GM19025 (cell line): Measurements from ENCODE around the gene RFX7.
"Not testable (repeated sequence)": the region's sequence is repeated elsewhere in the genome, so short reads cannot be mapped to it uniquely, and the experiment has no call there.

Source experiments
- ATAC-seq: cut with Tn5 transposase; IDR thresholded peaks from one replicate; pipeline ENCODE4 v1.9.1; 2021; ENCODE audit warnings: mild to moderate bottlenecking, low read depth, moderate library complexity; ENCODE audit not compliant: unreplicated experiment

The RFX7 gene

GRCh38 chr15:56208185-56208584, 35.5 kb downstream of the RFX7 start:
- ATAC-seq: no peak

GRCh38 chr15:56207711-56208110, 36.0 kb downstream of the RFX7 start:
- no peak for ATAC-seq

GRCh38 chr15:56207092-56207491, 36.6 kb downstream of the RFX7 start:
- ATAC-seq: peak; percentile 80

- ATAC-seq: no peak
Observed at GRCh38 chr15:56205061-56205876, 38.4 kb downstream of the RFX7 start.

GRCh38 chr15:56203312-56203922, 40.3 kb downstream of the RFX7 start:
- not testable (repeated sequence) for ATAC-seq

GRCh38 chr15:56202701-56203100, 41.0 kb downstream of the RFX7 start:
- no peak for ATAC-seq

- ATAC-seq: no peak
Observed at GRCh38 chr15:56199038-56199437, 44.6 kb downstream of the RFX7 start.

GRCh38 chr15:56194035-56194434, 49.6 kb downstream of the RFX7 start:
- no peak for ATAC-seq

GRCh38 chr15:56192659-56193442, 50.8 kb downstream of the RFX7 start:
- no peak for ATAC-seq

GRCh38 chr15:56187665-56188064, 56.0 kb downstream of the RFX7 start:
- ATAC-seq: no peak

GRCh38 chr15:56185980-56186379, 57.7 kb downstream of the RFX7 start:
- no peak for ATAC-seq

- no peak for ATAC-seq
Observed at GRCh38 chr15:56184516-56184915, 59.2 kb downstream of the RFX7 start.

GRCh38 chr15:56180851-56181250, 62.8 kb downstream of the RFX7 start:
- no peak for ATAC-seq

GRCh38 chr15:56176996-56177395, 66.7 kb downstream of the RFX7 start:
- no peak for ATAC-seq

- no peak for ATAC-seq
Observed at GRCh38 chr15:56175788-56176187, 67.9 kb downstream of the RFX7 start.

- ATAC-seq: no peak
Observed at GRCh38 chr15:56174649-56175048, 69.0 kb downstream of the RFX7 start.

GRCh38 chr15:56168394-56168793, 75.3 kb downstream of the RFX7 start:
- ATAC-seq: no peak

GRCh38 chr15:56165234-56165633, 78.4 kb downstream of the RFX7 start:
- no peak for ATAC-seq

- no peak for ATAC-seq
Observed at GRCh38 chr15:56160966-56161365, 82.7 kb downstream of the RFX7 start.

GRCh38 chr15:56156877-56157276, 86.8 kb downstream of the RFX7 start:
- ATAC-seq: no peak

GRCh38 chr15:56155278-56155677, 88.4 kb downstream of the RFX7 start:
- ATAC-seq: not testable (repeated sequence)
